A673 (cell line): ENCODE data around the gene TM4SF5.

ENCODE experiments used
- CTCF ChIP-seq: fragments of 300-800, 200-600 bp; sonication (generic); conservative IDR thresholded peaks from 2 replicates; pipeline ENCODE4 v1.5.1; 2017; ENCODE audit warnings: low read depth, mild to moderate bottlenecking, antibody characterized with exemption, low read length, moderate library complexity, mixed read lengths
- EZH2 ChIP-seq: fragments of 200-600 bp; sonication (generic); IDR thresholded peaks from 2 replicates; pipeline ENCODE4 v1.6.1; 2017; ENCODE audit warnings: borderline replicate concordance, low read depth, mild to moderate bottlenecking, mixed read lengths, antibody characterized with exemption, low read length; ENCODE audit not compliant: poor library complexity, severe bottlenecking

DNA sequence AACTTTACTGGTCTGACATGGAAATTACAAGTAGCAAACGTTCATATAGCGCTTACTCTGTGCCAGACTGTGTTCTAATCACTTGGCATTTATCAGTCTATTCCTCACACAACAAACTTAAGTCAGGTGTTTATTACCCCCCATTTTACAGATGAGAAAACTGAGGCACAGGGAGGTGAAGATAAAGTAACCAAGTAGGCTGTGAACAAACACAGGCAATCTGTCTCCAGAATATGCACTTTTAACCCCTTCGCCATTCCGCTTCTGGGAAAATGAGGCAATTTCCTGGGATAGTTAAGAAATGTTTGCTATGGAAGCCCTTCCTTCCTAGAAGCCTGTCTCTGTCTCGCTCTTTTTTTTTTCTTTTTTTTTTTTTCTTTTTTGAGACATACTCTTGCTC lies 19.8 kb upstream of the TM4SF5 start:
- no peak for TF ChIP-seq CTCF
- TF ChIP-seq EZH2, result no peak
